GM18502 (cell line): Measurements from ENCODE around the gene CSGALNACT2.

ENCODE experiments used
- ATAC-seq: cut with Tn5 transposase; IDR thresholded peaks from one replicate; pipeline ENCODE4 v1.9.1; 2021; ENCODE audit warnings: mild to moderate bottlenecking; ENCODE audit not compliant: unreplicated experiment, poor library complexity

Gene CSGALNACT2

DNA sequence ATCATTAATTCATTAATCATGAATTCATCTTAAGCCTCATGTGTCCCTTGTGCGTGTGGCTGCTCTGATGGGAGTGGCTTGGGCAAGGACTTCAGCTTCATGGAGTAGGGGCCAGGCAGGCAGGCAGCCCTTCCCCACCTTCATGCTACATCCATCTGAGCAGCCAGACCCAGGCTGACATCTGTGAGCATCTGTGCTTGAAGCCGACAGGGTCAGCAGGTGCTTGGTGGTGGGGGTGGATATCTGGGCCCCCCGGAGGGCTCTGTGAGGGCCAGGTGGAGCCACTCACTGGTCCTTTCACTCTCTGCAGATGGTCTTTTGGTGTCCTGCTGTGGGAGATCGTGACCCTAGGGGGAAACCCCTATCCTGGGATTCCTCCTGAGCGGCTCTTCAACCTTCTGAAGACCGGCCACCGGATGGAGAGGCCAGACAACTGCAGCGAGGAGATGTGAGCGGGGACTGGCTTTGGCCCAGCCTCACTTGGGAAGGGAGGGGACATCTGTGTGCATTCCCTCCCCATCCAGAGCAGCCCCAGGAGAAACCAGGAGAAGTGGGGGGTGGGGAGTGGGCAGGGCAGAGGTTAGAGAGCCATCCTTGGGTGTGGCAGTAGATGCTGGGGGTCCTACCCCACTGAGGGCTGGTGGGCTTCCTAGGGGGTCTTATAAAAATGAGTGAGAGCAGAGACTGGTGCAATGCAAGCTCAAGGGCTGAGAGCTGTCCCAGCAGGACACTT, 14.7 kb upstream of the CSGALNACT2 start:
- no peak for ATAC-seq

DNA sequence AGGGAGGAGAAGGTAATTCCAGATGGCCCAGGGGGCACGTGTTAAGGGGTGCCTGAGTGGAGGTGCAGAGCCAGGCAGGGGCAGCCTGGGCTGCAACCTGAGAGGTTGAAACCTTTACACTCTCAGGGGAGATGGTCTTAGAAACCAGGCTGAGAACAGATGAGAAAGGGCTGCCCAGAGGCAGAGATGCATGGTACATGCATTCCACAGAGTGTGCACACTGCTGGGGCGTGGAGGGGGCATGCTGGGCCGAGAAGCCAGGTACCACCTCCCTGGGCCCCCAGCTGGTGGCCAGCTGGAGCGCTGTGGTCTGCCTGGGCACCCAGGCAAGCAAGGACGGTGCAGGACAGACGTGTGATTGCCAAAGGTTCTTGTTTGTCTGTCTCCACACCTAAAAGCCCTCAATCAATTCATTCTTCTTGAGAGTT, 14.1 kb upstream of the CSGALNACT2 start:
- no peak for ATAC-seq

DNA sequence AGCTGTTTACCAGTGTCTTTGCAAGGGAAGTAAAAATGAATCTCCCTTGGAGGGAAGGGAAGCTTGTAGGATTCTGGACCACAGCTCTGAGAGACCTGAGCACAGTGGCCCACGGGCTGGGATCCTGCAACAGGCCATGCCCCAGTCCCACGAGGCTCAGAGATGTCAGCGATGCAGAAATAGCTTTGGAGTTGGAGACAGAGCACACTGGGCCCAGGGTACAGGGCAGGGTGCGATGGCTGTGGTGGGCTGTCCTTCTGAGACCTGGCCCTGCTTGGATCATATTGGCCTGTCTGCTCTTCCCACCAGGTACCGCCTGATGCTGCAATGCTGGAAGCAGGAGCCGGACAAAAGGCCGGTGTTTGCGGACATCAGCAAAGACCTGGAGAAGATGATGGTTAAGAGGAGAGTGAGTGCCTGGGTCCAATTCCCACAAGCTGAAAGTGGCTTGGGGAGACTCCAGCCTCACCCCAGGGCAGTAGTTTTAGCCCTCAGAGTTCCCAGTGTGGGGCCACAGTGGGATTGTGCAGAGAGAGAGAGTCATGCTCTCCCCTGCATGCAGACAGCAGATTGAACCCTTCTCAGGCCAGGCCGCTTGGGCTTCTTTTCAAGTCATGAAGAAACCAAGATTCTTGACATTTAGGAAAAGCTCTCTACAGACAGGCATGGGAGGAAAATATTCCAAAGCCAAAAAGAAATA, 13.5 kb upstream of the CSGALNACT2 start:
- ATAC-seq = no peak

DNA sequence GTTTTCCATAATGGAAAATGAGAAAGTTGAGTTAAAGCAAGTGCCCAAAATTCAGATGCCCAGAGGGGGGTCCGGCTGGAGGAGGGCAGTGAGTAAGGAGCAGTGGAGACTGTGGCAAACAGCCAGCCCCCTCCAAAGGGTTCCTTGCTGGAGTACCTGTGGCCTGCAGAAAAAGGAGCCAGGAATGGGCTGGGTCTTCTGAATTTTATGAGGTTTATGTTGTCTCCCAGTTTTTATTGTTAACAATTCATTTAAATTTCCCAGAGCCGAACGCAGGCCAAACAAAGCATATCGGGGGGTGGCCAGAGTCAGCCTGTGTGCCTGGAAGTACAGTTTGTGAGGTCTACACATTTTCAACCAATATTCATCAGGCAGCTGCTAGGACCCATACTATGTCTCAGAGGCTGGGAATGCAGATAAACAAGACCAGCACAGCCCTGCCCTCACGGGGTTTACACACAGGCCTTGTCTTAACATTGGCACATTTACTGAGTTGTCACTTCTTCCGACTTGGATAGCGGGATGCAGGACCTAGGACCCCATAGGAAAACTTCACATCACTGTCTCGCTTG, 12.9 kb upstream of the CSGALNACT2 start:
- ATAC-seq = no peak

DNA sequence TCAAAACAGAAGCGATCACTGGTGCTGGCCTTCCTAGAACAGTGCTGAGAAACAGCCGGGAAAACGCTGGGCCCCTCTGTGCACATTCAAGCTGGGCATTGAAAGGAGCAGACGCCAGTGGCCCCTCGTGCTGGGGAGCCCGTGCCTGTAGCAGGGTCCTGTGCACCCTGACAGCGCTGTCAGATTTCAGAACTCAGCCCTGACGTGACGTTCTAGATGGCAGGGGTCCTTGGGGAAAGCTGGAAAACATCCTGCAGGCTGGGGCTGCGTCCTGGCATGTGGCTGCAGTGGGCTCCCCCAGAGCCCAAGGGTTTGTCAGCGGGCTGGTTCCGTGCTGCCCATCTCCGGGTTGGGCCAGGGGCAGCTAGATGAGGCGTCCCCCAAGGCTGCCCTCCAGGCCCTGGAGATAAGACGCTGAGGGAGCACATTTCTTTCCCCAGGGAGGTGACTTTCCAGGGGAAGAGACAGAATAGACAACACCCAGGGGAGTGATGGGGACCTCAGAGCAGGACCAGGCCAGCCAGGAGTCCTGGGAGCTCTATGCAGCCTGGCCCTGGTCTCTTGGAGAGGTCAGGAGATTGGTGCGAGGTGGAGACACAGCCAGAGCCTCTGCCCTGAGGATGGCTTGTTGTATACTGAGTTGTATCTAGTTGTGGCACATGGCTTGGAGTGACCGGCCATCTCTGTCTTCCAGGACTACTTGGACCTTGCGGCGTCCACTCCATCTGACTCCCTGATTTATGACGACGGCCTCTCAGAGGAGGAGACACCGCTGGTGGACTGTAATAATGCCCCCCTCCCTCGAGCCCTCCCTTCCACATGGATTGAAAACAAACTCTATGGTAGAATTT, 12.1 kb upstream of the CSGALNACT2 start:
- no peak for ATAC-seq

DNA sequence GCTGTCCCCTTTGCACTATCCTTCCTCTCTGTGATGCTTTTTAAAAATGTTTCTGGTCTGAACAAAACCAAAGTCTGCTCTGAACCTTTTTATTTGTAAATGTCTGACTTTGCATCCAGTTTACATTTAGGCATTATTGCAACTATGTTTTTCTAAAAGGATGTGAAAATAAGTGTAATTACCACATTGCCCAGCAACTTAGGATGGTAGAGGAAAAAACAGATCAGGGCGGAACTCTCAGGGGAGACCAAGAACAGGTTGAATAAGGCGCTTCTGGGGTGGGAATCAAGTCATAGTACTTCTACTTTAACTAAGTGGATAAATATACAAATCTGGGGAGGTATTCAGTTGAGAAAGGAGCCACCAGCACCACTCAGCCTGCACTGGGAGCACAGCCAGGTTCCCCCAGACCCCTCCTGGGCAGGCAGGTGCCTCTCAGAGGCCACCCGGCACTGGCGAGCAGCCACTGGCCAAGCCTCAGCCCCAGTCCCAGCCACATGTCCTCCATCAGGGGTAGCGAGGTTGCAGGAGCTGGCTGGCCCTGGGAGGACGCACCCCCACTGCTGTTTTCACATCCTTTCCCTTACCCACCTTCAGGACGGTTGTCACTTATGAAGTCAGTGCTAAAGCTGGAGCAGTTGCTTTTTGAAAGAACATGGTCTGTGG, 11.4 kb upstream of the CSGALNACT2 start:
- no peak for ATAC-seq

DNA sequence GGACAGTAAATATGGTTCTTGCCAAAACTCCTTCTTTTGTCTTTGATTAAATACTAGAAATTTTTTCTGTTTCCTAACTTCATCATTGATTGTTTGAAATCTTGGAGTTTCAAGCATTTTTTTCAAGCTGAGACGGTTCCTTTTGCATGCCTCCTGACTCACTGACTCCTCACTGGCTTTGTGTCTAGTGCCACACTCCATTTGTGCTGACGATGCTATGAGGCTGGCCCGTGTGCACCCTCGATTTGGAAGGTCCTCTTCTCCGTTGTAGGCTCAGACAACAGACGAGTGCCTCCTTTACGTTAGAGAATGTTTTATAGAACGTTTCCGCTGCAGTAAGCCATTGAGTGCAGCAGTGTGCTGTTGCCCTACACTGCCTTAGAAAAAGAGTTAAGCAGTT, 10.8 kb upstream of the CSGALNACT2 start:
- ATAC-seq = no peak

DNA sequence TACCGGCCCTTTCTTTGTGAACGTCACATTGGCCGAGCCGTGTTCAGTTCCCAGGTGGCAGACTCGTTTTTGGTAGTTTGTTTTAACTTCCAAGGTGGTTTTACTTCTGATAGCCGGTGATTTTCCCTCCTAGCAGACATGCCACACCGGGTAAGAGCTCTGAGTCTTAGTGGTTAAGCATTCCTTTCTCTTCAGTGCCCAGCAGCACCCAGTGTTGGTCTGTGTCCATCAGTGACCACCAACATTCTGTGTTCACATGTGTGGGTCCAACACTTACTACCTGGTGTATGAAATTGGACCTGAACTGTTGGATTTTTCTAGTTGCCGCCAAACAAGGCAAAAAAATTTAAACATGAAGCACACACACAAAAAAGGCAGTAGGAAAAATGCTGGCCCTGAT, 9.9 kb upstream of the CSGALNACT2 start:
- ATAC-seq = no peak

DNA sequence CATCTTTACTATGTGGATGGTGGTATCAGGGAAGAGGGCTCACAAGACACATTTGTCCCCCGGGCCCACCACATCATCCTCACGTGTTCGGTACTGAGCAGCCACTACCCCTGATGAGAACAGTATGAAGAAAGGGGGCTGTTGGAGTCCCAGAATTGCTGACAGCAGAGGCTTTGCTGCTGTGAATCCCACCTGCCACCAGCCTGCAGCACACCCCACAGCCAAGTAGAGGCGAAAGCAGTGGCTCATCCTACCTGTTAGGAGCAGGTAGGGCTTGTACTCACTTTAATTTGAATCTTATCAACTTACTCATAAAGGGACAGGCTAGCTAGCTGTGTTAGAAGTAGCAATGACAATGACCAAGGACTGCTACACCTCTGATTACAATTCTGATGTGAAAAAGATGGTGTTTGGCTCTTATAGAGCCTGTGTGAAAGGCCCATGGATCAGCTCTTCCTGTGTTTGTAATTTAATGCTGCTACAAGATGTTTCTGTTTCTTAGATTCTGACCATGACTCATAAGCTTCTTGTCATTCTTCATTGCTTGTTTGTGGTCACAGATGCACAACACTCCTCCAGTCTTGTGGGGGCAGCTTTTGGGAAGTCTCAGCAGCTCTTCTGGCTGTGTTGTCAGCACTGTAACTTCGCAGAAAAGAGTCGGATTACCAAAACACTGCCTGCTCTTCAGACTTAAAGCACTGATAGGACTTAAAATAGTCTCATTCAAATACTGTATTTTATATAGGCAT, 9.1 kb upstream of the CSGALNACT2 start:
- peak; percentile 82 for ATAC-seq

DNA sequence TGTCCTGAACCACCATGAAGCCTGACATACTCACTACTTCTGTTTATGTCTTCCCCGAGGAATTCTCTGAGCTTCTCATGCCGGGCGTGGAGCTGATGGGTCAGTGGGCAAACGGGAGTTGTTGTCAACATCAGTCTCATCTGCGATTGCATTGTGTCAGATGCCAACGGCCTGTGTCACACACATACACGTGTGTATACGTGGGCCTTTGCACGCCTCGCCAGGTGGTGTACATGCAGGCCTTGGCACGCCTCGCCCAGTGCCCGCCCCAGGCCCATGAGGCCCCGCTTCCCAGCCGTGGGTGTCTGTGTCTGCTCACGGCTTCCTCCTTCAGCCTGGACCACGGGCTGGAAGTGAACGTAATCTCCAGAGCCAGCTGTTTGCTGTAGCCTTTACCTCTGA, 7.5 kb upstream of the CSGALNACT2 start:
- no peak for ATAC-seq

DNA sequence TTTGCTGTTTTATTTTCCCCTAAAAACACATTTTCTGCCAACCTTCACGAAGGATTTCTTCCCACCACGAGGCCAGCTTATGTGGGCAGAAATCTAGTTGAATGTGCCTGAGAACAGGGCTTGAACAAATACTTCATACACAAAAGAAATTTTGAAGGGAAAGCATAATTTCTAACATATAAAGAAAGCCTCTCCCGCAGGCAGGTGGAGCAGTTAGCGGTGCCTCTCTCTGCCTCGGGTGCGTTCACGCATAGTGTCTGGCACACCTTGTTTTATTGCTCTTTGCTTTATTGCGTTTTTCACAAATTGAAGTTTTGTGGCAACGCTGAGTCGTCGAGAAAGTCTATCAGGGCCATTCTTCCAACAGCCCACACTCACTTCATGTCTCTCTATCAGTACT, 7.0 kb upstream of the CSGALNACT2 start:
- no peak for ATAC-seq

DNA sequence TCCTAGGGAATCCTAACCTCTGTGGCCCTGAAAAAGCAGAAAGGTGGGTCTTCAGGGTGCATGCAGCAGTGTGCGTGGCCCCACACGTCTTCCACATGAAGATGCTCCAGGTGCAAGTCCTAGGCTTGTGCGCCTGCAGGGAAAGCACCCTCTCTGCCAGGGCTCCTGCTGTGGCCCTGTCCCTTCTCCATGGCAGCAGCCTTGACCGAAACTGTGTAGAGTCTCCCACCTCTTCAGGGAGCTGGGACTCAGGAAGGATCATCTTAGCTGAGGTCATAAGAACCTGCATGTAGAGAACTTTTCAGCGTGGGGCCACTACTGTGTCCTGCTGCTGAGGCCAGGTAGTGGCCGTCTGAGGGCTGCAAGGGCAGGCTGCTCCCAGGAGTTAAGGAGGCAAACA, 6.3 kb upstream of the CSGALNACT2 start:
- no peak for ATAC-seq

DNA sequence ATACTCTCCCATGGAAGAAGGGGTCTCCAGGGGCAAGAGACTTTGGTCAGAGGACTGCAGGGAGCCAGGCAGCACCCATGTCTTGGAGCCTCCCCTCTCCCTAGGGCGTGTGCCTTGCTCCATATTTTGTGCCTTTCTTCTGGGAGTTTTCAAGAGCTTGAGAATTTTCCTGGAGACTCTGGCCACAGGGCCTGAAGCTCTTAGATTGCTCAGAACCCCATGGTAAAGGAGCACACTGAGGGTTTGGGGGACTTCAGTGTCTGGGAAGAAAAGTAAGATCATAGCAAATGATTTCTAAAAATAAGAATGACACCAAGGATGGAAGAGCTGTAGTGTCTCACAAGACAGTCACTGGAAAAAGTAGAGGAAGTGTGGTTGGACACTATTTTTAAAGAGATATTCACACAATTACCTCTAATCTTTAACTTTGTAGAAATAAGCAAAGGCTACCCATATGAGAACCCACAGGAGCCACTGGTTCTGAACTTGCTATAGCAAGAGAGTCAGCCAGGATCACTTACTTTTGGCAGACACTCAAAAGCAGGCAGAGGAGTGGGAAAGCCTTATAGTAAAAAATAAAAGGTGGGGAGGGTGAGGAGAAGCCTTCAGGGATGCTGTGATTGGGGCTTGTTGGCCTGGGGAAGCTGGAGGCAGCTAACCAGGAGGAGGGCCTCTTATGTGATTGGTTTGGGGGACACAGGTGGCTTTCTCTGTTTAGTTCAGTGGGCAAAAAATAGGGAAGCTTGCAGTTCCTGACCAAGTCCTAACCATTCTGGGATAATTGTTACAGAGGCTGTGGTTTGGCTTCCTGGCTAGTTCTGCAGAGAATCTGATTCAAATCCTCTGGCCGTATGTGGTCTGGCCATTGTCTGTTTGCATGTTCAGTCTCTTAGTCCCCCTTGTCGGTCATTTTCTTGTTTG, 5.1 kb upstream of the CSGALNACT2 start:
- no peak for ATAC-seq

DNA sequence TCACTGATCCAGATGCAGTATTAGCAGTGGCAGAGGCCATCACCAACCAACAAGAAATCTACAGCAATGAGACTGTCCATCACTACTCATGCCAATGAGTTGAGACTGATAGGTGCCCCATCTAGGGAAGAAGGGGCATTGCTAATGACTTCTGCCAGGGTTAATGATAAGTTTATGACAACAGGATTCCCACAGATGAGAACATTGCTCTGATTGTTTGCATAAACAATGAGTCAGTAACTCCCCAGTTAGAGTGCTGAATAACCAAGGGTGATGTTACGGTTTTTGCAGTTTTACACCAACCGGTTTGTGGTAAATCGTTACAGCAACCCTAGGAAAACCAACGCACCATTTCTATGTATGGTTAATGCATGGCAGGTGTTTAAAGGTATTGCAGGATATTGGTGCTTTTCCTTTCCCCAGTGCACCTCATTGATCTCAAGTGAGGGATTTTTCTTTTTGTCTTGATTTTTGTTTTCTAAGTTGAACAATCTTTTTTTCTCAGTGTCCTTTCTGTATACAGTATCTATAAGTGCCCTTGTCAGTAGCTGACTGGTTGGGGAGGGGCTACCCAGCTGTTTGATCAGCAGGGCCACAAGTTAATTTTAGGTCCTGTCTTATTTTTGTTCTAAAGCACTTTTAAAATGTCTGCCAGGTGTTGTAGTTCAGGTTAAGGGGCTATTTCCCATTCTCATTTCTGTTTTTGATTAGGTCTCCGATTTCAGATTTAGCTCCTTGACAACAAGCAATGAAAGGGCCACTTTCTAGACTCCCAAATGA, 3.9 kb upstream of the CSGALNACT2 start:
- ATAC-seq = no peak

DNA sequence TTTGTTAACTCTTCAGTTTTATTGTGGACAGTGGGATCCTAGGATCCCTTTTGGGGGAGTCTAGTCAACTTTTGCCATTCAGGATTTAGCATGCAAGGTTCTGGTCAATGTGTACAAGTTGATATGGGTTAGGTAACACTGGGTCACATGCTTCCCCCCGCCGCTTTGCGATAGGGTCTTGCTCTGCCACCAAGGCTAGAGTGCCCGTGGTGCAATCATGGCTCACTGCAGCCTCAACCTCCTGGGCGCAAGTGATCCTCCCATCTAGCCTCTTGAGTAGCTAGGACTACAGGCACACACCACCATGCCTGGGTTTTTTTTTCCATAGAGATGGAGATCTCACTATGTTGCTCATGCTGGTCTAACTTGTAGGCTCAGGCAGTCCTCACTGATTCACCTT, 3.2 kb upstream of the CSGALNACT2 start:
- ATAC-seq = no peak

DNA sequence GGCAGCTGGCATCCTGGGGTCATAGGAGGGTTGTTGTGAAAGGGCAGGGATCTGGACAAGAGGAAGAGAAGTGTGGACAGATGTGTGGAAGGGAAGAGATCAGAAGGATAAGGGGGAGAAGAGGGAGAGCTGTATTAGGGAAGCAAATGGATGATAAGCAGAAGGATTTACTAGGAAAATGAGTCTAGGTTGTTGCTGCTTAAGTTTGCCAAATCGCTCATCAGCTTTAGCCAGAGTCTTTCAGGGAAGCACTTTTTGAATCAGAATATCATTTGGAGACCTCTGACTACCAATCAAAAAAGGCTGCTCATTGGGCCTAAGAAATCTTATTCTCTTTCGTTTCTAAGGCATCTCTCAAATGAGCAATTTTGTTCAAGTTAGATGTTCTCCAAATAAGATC, 2.6 kb upstream of the CSGALNACT2 start:
- no peak for ATAC-seq

DNA sequence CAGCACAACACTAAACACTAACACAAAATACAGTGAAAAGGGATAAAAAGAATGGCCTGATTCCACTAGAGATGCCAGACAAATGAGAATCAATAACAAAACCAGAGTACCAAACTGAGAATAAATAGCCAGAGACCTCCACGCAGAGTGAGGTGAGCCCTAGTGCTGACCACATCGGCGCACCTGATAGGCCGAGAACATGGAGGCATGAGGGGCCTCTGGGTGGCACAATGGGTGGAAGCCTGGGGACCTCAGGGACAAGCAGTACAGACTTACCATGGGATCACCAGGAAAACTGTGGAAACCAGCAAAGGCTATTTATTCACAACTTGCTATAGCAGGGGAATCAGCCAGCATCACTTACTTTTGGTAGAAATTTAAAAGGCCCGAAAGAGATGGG, 1.8 kb upstream of the CSGALNACT2 start:
- no peak for ATAC-seq
